Liver (tissue), 9 donors: ENCODE measurements around the gene NCAM1. TPM values are rescaled to one million over a fixed set of nuclear protein-coding genes. Genes with fewer than 3 reads are reported as not detected.

ENCODE experiments used
- DNase-seq: peaks from one replicate; pipeline ENCODE4 v3.0.0-alpha.2; 2017; ENCODE audit warnings: low spot score
- H3K27ac ChIP-seq, 2 donors: one replicate each; pipeline ENCODE4 v1.7.0; 2013; ENCODE audit warnings: inconsistent platforms in 2 of 2, low read length in 2 of 2, control low read depth in 1 of 2, low read depth in 1 of 2, mild to moderate bottlenecking in 1 of 2
- H3K27me3 ChIP-seq, 4 donors: one replicate each; pipeline versions ENCODE4 v1.6.1 to v1.7.0; 2013; ENCODE audit warnings: low read length in 3 of 4, inconsistent platforms in 1 of 4, mild to moderate bottlenecking in 1 of 4, moderate library complexity in 1 of 4; ENCODE audit not compliant: control insufficient read depth in 4 of 4, insufficient read depth in 4 of 4
- H3K36me3 ChIP-seq, 4 donors: one replicate each; pipeline versions ENCODE4 v1.6.1 to v1.7.0; 2013; ENCODE audit warnings: low read length in 3 of 4, mild to moderate bottlenecking in 3 of 4, low read depth in 1 of 4, moderate library complexity in 1 of 4; ENCODE audit not compliant: control insufficient read depth in 4 of 4, insufficient read depth in 3 of 4
- H3K4me1 ChIP-seq, 4 donors: one replicate each; pipeline versions ENCODE4 v1.6.1 to v1.7.0; 2013; ENCODE audit warnings: low read length in 3 of 4, mild to moderate bottlenecking in 3 of 4, moderate library complexity in 1 of 4; ENCODE audit not compliant: control insufficient read depth in 4 of 4, insufficient read depth in 4 of 4
- H3K4me3 ChIP-seq, 3 donors: one replicate each; pipeline versions ENCODE4 v1.6.1 to v1.7.0; 2013; ENCODE audit warnings: low read length in 3 of 3, control low read depth in 1 of 3, low read depth in 1 of 3, mild to moderate bottlenecking in 1 of 3
- H3K9ac ChIP-seq, 2 donors: one replicate each; pipeline ENCODE4 v1.7.0; 2013; ENCODE audit warnings: low read length in 2 of 2, mild to moderate bottlenecking in 2 of 2, moderate library complexity in 2 of 2, control low read depth in 1 of 2, low read depth in 1 of 2
- H3K9me3 ChIP-seq, 4 donors: one replicate each; pipeline versions ENCODE4 v1.6.1 to v1.7.0; 2013; ENCODE audit warnings: low read length in 3 of 4; ENCODE audit not compliant: control insufficient read depth in 4 of 4
- FOXA1 ChIP-seq: IDR thresholded peaks from 2 replicates; pipeline ENCODE4 v1.6.1; 2016; ENCODE audit warnings: antibody characterized with exemption
- GABPA ChIP-seq, 2 donors: IDR thresholded peaks in 1 of 2; conservative IDR thresholded peaks in 1 of 2; 2 replicates each; pipeline ENCODE4 v1.6.1; 2016; ENCODE audit warnings: antibody characterized with exemption in 2 of 2, mild to moderate bottlenecking in 1 of 2, moderate library complexity in 1 of 2
- HNF4A ChIP-seq, 2 donors: conservative IDR thresholded peaks; 2 replicates each; pipeline ENCODE4 v1.6.1; 2016; ENCODE audit warnings: antibody characterized with exemption in 2 of 2, mild to moderate bottlenecking in 2 of 2
- HNF4G ChIP-seq: IDR thresholded peaks from 2 replicates; pipeline ENCODE4 v1.6.1; 2016; ENCODE audit warnings: antibody characterized with exemption
- RAD21 ChIP-seq, 2 donors: IDR thresholded peaks; 2 replicates each; pipeline ENCODE4 v1.6.1; 2016; ENCODE audit warnings: antibody characterized with exemption in 2 of 2, mild to moderate bottlenecking in 2 of 2
- RXRA ChIP-seq, 2 donors: IDR thresholded peaks; 2 replicates each; pipeline ENCODE4 v1.6.1; 2017 to 2018; ENCODE audit warnings: antibody characterized with exemption in 2 of 2, mild to moderate bottlenecking in 1 of 2
- SP1 ChIP-seq: IDR thresholded peaks from 2 replicates; pipeline ENCODE4 v1.6.1; 2018; ENCODE audit warnings: antibody characterized with exemption, mild to moderate bottlenecking
- TAF1 ChIP-seq: conservative IDR thresholded peaks from 2 replicates; pipeline ENCODE4 v1.6.1; 2016; ENCODE audit warnings: antibody characterized with exemption, mild to moderate bottlenecking
- YY1 ChIP-seq: IDR thresholded peaks from 2 replicates; pipeline ENCODE4 v1.6.1; 2016; ENCODE audit warnings: antibody characterized with exemption, mild to moderate bottlenecking
- WGBS: extraction: QIAGEN DNeasy Blood & Tissue Kit; methylation state at CpG from one replicate; pipeline ENCODE4 v1.1.7; 2013; 5-methylcytosine and 5-hydroxymethylcytosine counted together
- polyA plus RNA-seq, 2 donors: library from polyadenylated mRNA; stranded (reverse) in 1 of 2; unstranded in 1 of 2; fragments of 200-250 nt in 1 of 2; fragments of >200 nt in 1 of 2; fragmentation: Nextera tagmentation in 1 of 2; extraction: Ambion mirVana in 1 of 2; gene quantifications; one replicate each; pipeline versions ENCODE4 v1.2.1 to v1.2.3, GENCODE V29; 2013 to 2015
- total RNA-seq, 2 donors: library from RNA; depleted of rRNA; stranded (reverse); fragments of >200 nt; gene quantifications; one replicate each; pipeline ENCODE4 v1.2.3, GENCODE V29; 2014
- TF ChIP-seq, protein P1 (sequence below): IDR thresholded peaks from 2 replicates; pipeline ENCODE4 v1.6.1; 2016; ENCODE audit warnings: antibody characterized with exemption
- TF ChIP-seq, protein P2 (sequence below): IDR thresholded peaks from 2 replicates; pipeline ENCODE4 v1.6.1; 2016; ENCODE audit warnings: antibody characterized with exemption
- donor health status: healthy.
- donor health status: healthy.
- donor health status: healthy.
- donor health status: healthy.
- donor health status: healthy.

The NCAM1 gene
- total and polyA plus RNA-seq, 4 donors = 0.65 to 2.1 (median 0.88) TPM

DNA sequence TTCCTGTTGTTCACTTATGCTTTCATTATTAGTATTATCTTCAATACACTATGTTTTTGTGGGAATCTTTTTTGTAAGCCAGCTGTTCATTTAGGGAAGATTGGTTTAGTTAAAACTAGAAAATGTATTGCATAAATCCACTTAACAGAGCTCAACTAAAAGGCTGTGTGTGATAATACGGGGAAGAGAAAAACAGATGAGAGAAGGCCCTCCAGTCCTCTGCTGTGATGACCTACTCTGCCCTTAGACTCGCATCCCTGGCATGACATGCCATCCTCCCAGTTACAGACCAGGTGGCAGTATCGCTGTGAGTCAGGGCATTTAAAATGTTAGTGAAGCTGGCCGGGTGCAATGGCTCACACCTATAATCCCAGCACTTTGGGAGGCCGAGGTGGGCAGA lies 179.8 kb downstream of the NCAM1 start (continued):
- TF ChIP-seq TAF1 (no peak), SP1 (no peak), HNF4G (no peak), RXRA (IDR thresholded peaks at IDR 0.05) (no peak)
- TF ChIP-seq, protein P1, sequence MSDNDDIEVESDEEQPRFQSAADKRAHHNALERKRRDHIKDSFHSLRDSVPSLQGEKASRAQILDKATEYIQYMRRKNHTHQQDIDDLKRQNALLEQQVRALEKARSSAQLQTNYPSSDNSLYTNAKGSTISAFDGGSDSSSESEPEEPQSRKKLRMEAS = no peak
- TF ChIP-seq, protein P2, sequence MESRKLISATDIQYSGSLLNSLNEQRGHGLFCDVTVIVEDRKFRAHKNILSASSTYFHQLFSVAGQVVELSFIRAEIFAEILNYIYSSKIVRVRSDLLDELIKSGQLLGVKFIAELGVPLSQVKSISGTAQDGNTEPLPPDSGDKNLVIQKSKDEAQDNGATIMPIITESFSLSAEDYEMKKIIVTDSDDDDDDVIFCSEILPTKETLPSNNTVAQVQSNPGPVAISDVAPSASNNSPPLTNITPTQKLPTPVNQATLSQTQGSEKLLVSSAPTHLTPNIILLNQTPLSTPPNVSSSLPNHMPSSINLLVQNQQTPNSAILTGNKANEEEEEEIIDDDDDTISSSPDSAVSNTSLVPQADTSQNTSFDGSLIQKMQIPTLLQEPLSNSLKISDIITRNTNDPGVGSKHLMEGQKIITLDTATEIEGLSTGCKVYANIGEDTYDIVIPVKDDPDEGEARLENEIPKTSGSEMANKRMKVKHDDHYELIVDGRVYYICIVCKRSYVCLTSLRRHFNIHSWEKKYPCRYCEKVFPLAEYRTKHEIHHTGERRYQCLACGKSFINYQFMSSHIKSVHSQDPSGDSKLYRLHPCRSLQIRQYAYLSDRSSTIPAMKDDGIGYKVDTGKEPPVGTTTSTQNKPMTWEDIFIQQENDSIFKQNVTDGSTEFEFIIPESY = no peak

DNA sequence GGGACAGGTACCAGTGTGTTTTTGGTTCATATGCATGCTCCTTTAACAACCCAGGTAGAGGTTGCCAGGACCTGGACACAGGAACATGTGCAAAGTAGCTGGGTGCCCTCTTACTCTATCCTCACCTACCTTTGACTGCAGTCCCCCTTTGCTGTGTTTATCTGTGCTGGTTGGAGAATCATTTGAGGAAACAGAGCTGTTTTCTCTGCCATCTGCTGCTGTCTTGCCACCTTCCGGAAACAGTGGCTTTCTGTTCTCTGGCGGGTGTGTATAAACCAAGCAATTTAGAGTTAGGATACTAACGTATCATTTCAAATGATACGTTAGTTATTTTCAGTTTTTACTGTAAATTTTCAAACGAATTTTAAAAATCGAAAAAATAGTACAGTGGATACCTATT lies 181.3 kb downstream of the NCAM1 start:
- H3K4me1 ChIP-seq = no peaks in the 10 kb centered on the region
- H3K27me3 ChIP-seq = no peaks in the 10 kb centered on the region
- H3K36me3 ChIP-seq = no peaks in the 10 kb centered on the region
- H3K27ac ChIP-seq = no peak overlapping the region
- no peak for TF ChIP-seq YY1
- TF ChIP-seq HNF4A (conservative IDR thresholded peaks at IDR 0.05) = no peak
- no peak for TF ChIP-seq SP1
- TF ChIP-seq, protein P1 = no peak
- no peak for TF ChIP-seq TAF1
- no peak overlapping the region for H3K9ac ChIP-seq
- DNase-seq = no peak
- no peak overlapping the region for H3K4me3 ChIP-seq
- 67% methylated on average over 6 of the region's 6 CpGs for WGBS
- H3K9me3 ChIP-seq = no peaks in the 10 kb centered on the region

DNA sequence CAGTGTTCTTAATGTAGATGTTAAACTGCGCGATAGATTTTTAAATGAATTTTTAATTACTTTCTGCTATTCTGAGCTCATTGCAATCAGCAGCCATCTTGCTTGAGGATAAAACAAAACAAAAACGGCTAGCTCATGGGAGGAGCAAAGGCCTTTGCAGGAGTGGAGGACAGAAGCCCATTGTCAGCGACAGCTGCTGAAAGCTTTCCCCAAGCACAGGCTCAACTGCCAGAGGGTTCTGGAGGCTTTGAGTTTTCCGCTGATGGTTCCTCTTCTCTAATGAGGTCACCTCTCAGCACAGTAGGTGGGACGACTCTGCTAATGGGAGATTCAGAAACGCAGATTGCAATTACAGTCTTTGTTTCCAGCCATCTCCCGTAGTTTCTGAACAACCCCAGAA lies 186.0 kb downstream of the NCAM1 start:
- Histone ChIP-seq H3K4me3 (no peak overlapping the region), H3K9me3 (no peaks in the 10 kb centered on the region), H3K27ac (no peak overlapping the region), H3K27me3 (no peaks in the 10 kb centered on the region), H3K36me3 (no peaks in the 10 kb centered on the region), H3K4me1 (no peaks in the 10 kb centered on the region), H3K9ac (no peak overlapping the region)
- no peak for TF ChIP-seq TAF1
- no peak for TF ChIP-seq RAD21 (IDR thresholded peaks at IDR 0.05)
- TF ChIP-seq, protein P2 = no peak
- TF ChIP-seq, protein P1 = no peak
- TF ChIP-seq FOXA1 = no peak
- TF ChIP-seq RXRA (IDR thresholded peaks at IDR 0.05) = no peak
- no peak for TF ChIP-seq HNF4A (conservative IDR thresholded peaks at IDR 0.05)
- no peak for TF ChIP-seq YY1
- TF ChIP-seq GABPA (IDR thresholded peaks at IDR 0.05 in 1 of 2, conservative IDR thresholded peaks at IDR 0.05 in 1 of 2) = no peak
- WGBS = 68% methylated on average over 8 of the region's 8 CpGs
- no peak for DNase-seq
